ENCODE results near the gene RUNDC1. TPM values are rescaled to one million over a fixed set of nuclear protein-coding genes. Genes with fewer than 3 reads are reported as not detected.

The RUNDC1 gene
- total RNA-seq, 1 experiment from 2014 or later = 14.2 TPM

- ChIA-PET CTCF (no interaction called here), POLR2A (no interaction called here)
- Mint-ChIP-seq H3K27me3 (ENCODE audit: low read depth) (no peaks in the 10 kb centered on the region), H3K4me3 (no peak overlapping the region), H3K27ac (no peak overlapping the region), H3K9me3 (no peaks in the 10 kb centered on the region), H3K36me3 (peaks cover 73% of the 10 kb centered on the region), H3K4me1 (no peaks in the 10 kb centered on the region)
- ATAC-seq (no peak), DNase-seq (ENCODE audit: low spot score) (no peak)
- TF ChIP-seq ATF6 (CRISPR knock-in tag; IDR thresholded peaks at IDR 0.05) (no peak), ARID4B (CRISPR knock-in tag; IDR thresholded peaks at IDR 0.05; ENCODE audit: borderline replicate concordance) (no peak), MAX (CRISPR knock-in tag; IDR thresholded peaks at IDR 0.05) (no peak), IRF2 (CRISPR knock-in tag; IDR thresholded peaks at IDR 0.05; ENCODE audit: borderline replicate concordance, low read depth) (no peak), ZNF232 (CRISPR knock-in tag; IDR thresholded peaks at IDR 0.05) (no peak), FOXP1 (CRISPR knock-in tag; IDR thresholded peaks at IDR 0.05; ENCODE audit: borderline replicate concordance) (no peak)
- TF ChIP-seq, protein P1, sequence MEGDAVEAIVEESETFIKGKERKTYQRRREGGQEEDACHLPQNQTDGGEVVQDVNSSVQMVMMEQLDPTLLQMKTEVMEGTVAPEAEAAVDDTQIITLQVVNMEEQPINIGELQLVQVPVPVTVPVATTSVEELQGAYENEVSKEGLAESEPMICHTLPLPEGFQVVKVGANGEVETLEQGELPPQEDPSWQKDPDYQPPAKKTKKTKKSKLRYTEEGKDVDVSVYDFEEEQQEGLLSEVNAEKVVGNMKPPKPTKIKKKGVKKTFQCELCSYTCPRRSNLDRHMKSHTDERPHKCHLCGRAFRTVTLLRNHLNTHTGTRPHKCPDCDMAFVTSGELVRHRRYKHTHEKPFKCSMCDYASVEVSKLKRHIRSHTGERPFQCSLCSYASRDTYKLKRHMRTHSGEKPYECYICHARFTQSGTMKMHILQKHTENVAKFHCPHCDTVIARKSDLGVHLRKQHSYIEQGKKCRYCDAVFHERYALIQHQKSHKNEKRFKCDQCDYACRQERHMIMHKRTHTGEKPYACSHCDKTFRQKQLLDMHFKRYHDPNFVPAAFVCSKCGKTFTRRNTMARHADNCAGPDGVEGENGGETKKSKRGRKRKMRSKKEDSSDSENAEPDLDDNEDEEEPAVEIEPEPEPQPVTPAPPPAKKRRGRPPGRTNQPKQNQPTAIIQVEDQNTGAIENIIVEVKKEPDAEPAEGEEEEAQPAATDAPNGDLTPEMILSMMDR (IDR thresholded peaks at IDR 0.05) = no peak
- TF ChIP-seq, protein P2, sequence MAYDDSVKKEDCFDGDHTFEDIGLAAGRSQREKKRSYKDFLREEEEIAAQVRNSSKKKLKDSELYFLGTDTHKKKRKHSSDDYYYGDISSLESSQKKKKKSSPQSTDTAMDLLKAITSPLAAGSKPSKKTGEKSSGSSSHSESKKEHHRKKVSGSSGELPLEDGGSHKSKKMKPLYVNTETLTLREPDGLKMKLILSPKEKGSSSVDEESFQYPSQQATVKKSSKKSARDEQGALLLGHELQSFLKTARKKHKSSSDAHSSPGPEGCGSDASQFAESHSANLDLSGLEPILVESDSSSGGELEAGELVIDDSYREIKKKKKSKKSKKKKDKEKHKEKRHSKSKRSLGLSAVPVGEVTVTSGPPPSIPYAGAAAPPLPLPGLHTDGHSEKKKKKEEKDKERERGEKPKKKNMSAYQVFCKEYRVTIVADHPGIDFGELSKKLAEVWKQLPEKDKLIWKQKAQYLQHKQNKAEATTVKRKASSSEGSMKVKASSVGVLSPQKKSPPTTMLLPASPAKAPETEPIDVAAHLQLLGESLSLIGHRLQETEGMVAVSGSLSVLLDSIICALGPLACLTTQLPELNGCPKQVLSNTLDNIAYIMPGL (CRISPR knock-in tag; IDR thresholded peaks at IDR 0.05) = no peak
- TF ChIP-seq, protein P3, sequence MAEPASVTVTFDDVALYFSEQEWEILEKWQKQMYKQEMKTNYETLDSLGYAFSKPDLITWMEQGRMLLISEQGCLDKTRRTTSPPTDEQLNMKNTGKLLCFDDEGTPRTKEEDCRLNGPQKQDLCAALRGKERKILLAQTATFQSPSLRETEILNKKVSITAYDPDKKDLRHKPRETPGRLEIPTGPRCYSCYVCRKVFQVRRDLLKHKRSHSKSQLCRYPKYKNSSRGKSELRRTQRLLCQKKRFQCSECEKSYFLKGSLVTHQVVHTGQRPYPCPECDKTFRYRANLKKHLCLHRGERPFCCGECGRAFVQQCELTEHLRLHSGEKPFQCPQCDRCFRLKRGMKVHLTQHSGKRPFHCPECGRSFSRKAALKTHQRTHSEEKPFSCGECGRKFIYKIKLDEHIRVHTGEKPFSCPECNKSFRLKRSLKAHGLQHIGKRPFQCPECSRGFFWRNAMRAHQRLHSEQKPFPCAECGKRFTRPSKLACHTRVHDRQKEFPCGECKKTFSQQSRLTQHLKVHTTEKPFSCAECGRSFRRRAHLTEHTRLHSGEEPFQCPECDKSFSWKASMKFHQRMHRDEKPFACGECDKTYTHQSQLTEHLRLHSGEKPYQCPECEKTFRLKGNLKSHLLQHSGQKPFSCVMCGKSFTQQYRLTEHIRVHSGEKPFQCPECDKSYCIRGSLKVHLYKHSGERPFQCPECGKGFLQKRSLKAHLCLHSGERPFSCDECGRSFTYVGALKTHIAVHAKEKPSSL (CRISPR knock-in tag; conservative IDR thresholded peaks at IDR 0.05) = no peak
Observed at GRCh38 chr17:42953669-42954068, 26.7 kb upstream of the RUNDC1 start.

DNA sequence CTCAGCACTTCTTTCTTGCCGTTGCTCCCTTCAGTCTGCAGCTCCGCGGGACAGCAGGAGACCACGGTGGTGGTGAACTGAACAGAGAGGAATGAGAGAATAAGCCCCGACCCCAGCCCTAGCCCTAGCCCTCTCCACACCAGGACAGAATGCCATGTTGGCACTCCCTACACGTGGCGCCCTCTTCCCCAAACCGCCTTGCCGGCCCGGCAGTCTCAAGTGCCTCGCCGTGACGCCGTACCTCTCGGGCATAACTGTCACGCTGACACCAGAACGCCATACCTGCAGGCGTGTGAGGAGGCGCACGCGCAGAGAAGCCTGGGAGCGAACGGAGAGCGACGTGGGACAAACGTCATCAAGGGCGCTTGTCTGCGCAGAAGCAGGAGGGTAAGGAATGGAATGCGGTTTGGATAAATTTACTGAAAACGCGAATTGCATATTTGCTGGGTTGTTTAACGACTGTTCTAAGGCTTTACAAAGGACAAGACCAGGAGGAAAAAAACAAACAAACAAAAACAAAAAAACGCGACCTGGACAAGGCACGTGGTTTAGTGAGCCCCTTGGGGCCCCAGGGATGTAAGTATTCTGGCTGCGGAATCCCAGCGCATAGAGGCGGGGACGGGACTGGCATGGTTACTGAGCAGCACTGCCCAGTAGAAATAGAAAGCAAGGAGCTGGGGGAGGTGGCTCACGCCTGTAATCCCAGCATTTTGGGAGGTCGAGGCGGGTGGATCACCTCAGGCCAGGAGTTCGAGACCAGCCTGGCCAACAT lies 16.0 kb upstream of the RUNDC1 start, which contains the start of gene AARSD1:
AARSD1 (minus strand) TSS at position 294 of the 772 bp plus-strand sequence; CDS start at position 280, 14 bp downstream.
- peaks cover 34% of the 10 kb centered on the region for H3K36me3 Mint-ChIP-seq
- ChIA-PET CTCF (interaction anchor here (0.5 to 1.1 kb wide), 4 partner anchors 34 to 283 kb away, joined by 3 read pairs; partner anchors contain the start of gene RPL27), POLR2A (interaction anchor here (0.8 kb wide), 1 partner anchor 387 kb away, joined by 3 read pairs; the partner anchor contains the start of gene PSMC3IP)
- H3K27me3 Mint-ChIP-seq (ENCODE audit: low read depth) = no peaks in the 10 kb centered on the region
- H3K4me1 Mint-ChIP-seq = peaks cover 5% of the 10 kb centered on the region
- H3K4me3 Mint-ChIP-seq = peak within 1 kb of the TSS; percentile 89
- peak; percentile 94 for ATAC-seq
- DNase-seq (ENCODE audit: low spot score) = peak; percentile 84
- H3K9me3 Mint-ChIP-seq = no peaks in the 10 kb centered on the region
- H3K27ac Mint-ChIP-seq = peak within 1 kb of the TSS; percentile 96
- TF ChIP-seq MYBL2 (CRISPR knock-in tag; IDR thresholded peaks at IDR 0.05) (0 out of 2 replicates have a peak, but pooled peaks have one; percentile 40), NR1H2 (CRISPR knock-in tag; IDR thresholded peaks at IDR 0.05) (peak; percentile 21; the same call in 1 of the 2 replicates), ZNF416 (CRISPR knock-in tag; IDR thresholded peaks at IDR 0.05) (no peak), ZNF232 (CRISPR knock-in tag; IDR thresholded peaks at IDR 0.05) (peak; percentile 60; the same call in 1 of the 2 replicates), GTF2I (CRISPR knock-in tag; conservative IDR thresholded peaks at IDR 0.05) (no peak), E2F5 (CRISPR knock-in tag; IDR thresholded peaks at IDR 0.05) (no peak), FOXK1 (CRISPR knock-in tag; IDR thresholded peaks at IDR 0.05) (peak; percentile 92), HMGA2 (CRISPR knock-in tag; IDR thresholded peaks at IDR 0.05) (no peak), ZBTB21 (CRISPR knock-in tag; IDR thresholded peaks at IDR 0.05; ENCODE audit: borderline replicate concordance) (peak; percentile 94)
- TF ChIP-seq, protein P4, sequence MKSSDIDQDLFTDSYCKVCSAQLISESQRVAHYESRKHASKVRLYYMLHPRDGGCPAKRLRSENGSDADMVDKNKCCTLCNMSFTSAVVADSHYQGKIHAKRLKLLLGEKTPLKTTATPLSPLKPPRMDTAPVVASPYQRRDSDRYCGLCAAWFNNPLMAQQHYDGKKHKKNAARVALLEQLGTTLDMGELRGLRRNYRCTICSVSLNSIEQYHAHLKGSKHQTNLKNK (CRISPR knock-in tag; IDR thresholded peaks at IDR 0.05) = no peak
